HEK293 (cell line): ENCODE data around the gene C1orf21.

Experiments
- CTCF ChIA-PET: fragments of 350-600 bp; formaldehyde crosslinking; extraction: SDS; loops from one replicate; lab custom pipeline; 2021; ENCODE audit warnings: antibody characterized with exemption; lab: Yijun Ruan, JAX
- POLR2A ChIA-PET: fragments of 300-600 bp; formaldehyde crosslinking; extraction: SDS; loops from one replicate; lab custom pipeline; 2020; ENCODE audit warnings: antibody characterized with exemption, inconsistent platforms; lab: Yijun Ruan, JAX
- H3K27ac ChIP-seq: fragments of 200-500 bp; sonication (Bioruptor generic); 2 replicates; pipeline ENCODE4 v1.5.1; 2014; ENCODE audit warnings: low read depth, low read length, control low read depth, inconsistent platforms; ENCODE audit errors: extremely low read depth
- H3K36me3 ChIP-seq, 2 experiments: fragments of 200-500 bp in 1 of 2; sonication (Bioruptor generic) in 1 of 2; 1 replicate in 1 of 2; 2 replicates in 1 of 2; pipeline ENCODE4 v1.5.1; 2014 to 2017; ENCODE audit warnings: inconsistent platforms in 2 of 2, low read length in 2 of 2; ENCODE audit not compliant: control insufficient read depth in 2 of 2, insufficient read depth in 1 of 2
- H3K4me1 ChIP-seq: fragments of 200-500 bp; sonication (Bioruptor generic); 2 replicates; pipeline ENCODE4 v1.5.1; 2014; ENCODE audit warnings: mild to moderate bottlenecking, low read length, inconsistent platforms; ENCODE audit not compliant: control insufficient read depth, insufficient read depth
- H3K4me3 ChIP-seq: 2 replicates; pipeline ENCODE4 v1.5.1; 2011; ENCODE audit warnings: low read depth, mild to moderate bottlenecking, control low read depth, low read length, moderate library complexity
- H3K9me3 ChIP-seq: fragments of 200-500 bp; sonication (Bioruptor generic); 2 replicates; pipeline ENCODE4 v1.5.1; 2014; ENCODE audit warnings: low read depth, low read length, inconsistent platforms; ENCODE audit not compliant: control insufficient read depth, insufficient read depth
- ATF2 ChIP-seq: fragments of 450-650 bp; formaldehyde crosslinking; IDR thresholded peaks from 2 replicates; pipeline ENCODE4 v1.5.1; 2016; ENCODE audit warnings: missing biosample characterization, missing genetic modification characterization, low read depth
- GLI4 ChIP-seq: fragments of 450-650 bp; formaldehyde crosslinking; IDR thresholded peaks from 2 replicates; pipeline ENCODE4 v1.5.1; 2016; ENCODE audit warnings: missing biosample characterization, missing genetic modification characterization
- PRDM2 ChIP-seq: fragments of 450-650 bp; formaldehyde crosslinking; IDR thresholded peaks from 2 replicates; pipeline ENCODE4 v1.5.1; 2016; ENCODE audit warnings: missing biosample characterization, missing genetic modification characterization, borderline replicate concordance
- PRDM6 ChIP-seq: fragments of 450-650 bp; formaldehyde crosslinking; IDR thresholded peaks from 2 replicates; pipeline ENCODE4 v1.5.1; 2017; ENCODE audit warnings: missing biosample characterization, missing genetic modification characterization
- ZBTB44 ChIP-seq: fragments of 450-650 bp; IDR thresholded peaks from 2 replicates; pipeline ENCODE4 v1.5.1; 2018; ENCODE audit warnings: missing biosample characterization, mild to moderate bottlenecking, missing genetic modification characterization
- ZFP3 ChIP-seq: fragments of 450-650 bp; formaldehyde crosslinking; IDR thresholded peaks from 2 replicates; pipeline ENCODE4 v1.5.1; 2016; ENCODE audit warnings: low read depth, missing biosample characterization, missing genetic modification characterization
- ZNF140 ChIP-seq: fragments of 450-650 bp; formaldehyde crosslinking; IDR thresholded peaks from 2 replicates; pipeline ENCODE4 v1.5.1; 2016; ENCODE audit warnings: missing biosample characterization, missing genetic modification characterization
- ZNF174 ChIP-seq: fragments of 450-650 bp; formaldehyde crosslinking; IDR thresholded peaks from 2 replicates; pipeline ENCODE4 v1.5.0; 2017; ENCODE audit warnings: missing biosample characterization, mild to moderate bottlenecking, missing genetic modification characterization
- ZNF184 ChIP-seq: fragments of 450-650 bp; IDR thresholded peaks from 2 replicates; pipeline ENCODE4 v1.5.1; 2018; ENCODE audit warnings: missing biosample characterization, mild to moderate bottlenecking, missing genetic modification characterization
- ZNF211 ChIP-seq: fragments of 450-650 bp; formaldehyde crosslinking; IDR thresholded peaks from 2 replicates; pipeline ENCODE4 v1.5.1; 2016; ENCODE audit warnings: low read depth, missing biosample characterization, missing genetic modification characterization
- ZNF223 ChIP-seq: fragments of 450-650 bp; formaldehyde crosslinking; IDR thresholded peaks from 2 replicates; pipeline ENCODE4 v1.5.1; 2016; ENCODE audit warnings: missing biosample characterization, missing genetic modification characterization
- ZNF24 ChIP-seq: fragments of 450-650 bp; formaldehyde crosslinking; IDR thresholded peaks from 2 replicates; pipeline ENCODE4 v1.5.1; 2016; ENCODE audit warnings: missing biosample characterization, missing genetic modification characterization
- ZNF248 ChIP-seq: fragments of 450-650 bp; formaldehyde crosslinking; IDR thresholded peaks from 2 replicates; pipeline ENCODE4 v1.5.1; 2017; ENCODE audit warnings: missing biosample characterization, missing genetic modification characterization
- ZNF26 ChIP-seq: fragments of 450-650 bp; formaldehyde crosslinking; IDR thresholded peaks from 2 replicates; pipeline ENCODE4 v1.5.1; 2016; ENCODE audit warnings: missing biosample characterization, missing genetic modification characterization
- ZNF311 ChIP-seq: fragments of 450-650 bp; formaldehyde crosslinking; IDR thresholded peaks from 2 replicates; pipeline ENCODE4 v1.5.1; 2017; ENCODE audit warnings: missing biosample characterization, missing genetic modification characterization, borderline replicate concordance
- ZNF394 ChIP-seq: fragments of 450-650 bp; formaldehyde crosslinking; IDR thresholded peaks from 2 replicates; pipeline ENCODE4 v1.5.1; 2016; ENCODE audit warnings: missing biosample characterization, missing genetic modification characterization, mild to moderate bottlenecking, moderate library complexity, borderline replicate concordance
- ZNF501 ChIP-seq: fragments of 450-650 bp; formaldehyde crosslinking; IDR thresholded peaks from 2 replicates; pipeline ENCODE4 v1.5.1; 2016; ENCODE audit warnings: missing biosample characterization, missing genetic modification characterization
- ZNF639 ChIP-seq: fragments of 450-650 bp; formaldehyde crosslinking; IDR thresholded peaks from 2 replicates; pipeline ENCODE4 v1.5.1; 2016; ENCODE audit warnings: missing biosample characterization, missing genetic modification characterization
- ZNF670 ChIP-seq: fragments of 450-650 bp; formaldehyde crosslinking; IDR thresholded peaks from 2 replicates; pipeline ENCODE4 v1.5.1; 2016; ENCODE audit warnings: missing biosample characterization, missing genetic modification characterization, low read depth
- ZNF785 ChIP-seq: fragments of 450-650 bp; formaldehyde crosslinking; IDR thresholded peaks from 2 replicates; pipeline ENCODE4 v1.5.1; 2016; ENCODE audit warnings: missing biosample characterization, missing genetic modification characterization
- ZNF843 ChIP-seq: fragments of 450-650 bp; formaldehyde crosslinking; IDR thresholded peaks from 2 replicates; pipeline ENCODE4 v1.5.1; 2016; ENCODE audit warnings: missing biosample characterization, missing genetic modification characterization

C1orf21 gene

GRCh38 chr1:184563308-184563707 is 176.5 kb downstream of the C1orf21 start (continued):
- TF ChIP-seq PRDM6 (tag by site-specific recombination) (no peak), GLI4 (no peak), ZFP3 (tag by site-specific recombination) (no peak), ZNF174 (tag by site-specific recombination) (no peak)

- Histone ChIP-seq H3K9me3 (no peaks in the 10 kb centered on the region), H3K4me1 (no peaks in the 10 kb centered on the region), H3K27ac (no peak overlapping the region), H3K36me3 (no peaks in the 10 kb centered on the region), H3K4me3 (no peak overlapping the region)
- ChIA-PET POLR2A (no interaction called here), CTCF (interaction anchor here (0.5 to 1.4 kb wide), 3 partner anchors 10 to 468 kb away, joined by 3 to 6 read pairs (median 4); no protein-coding TSS in a partner anchor)
- no peak for TF ChIP-seq ZNF639 (tag by site-specific recombination)
- no peak for TF ChIP-seq ZNF843
- no peak for TF ChIP-seq ZNF211 (tag by site-specific recombination)
- no peak for TF ChIP-seq ZNF785 (tag by site-specific recombination)
- no peak for TF ChIP-seq ZNF184 (tag by site-specific recombination)
- no peak for TF ChIP-seq ZNF26 (tag by site-specific recombination)
- TF ChIP-seq ZNF394, result no peak
- no peak for TF ChIP-seq ZNF223 (tag by site-specific recombination)
- no peak for TF ChIP-seq ZNF501
- no peak for TF ChIP-seq ATF2
- no peak for TF ChIP-seq ZBTB44
- TF ChIP-seq ZNF140 (tag by site-specific recombination), result no peak
- TF ChIP-seq PRDM2 (tag by site-specific recombination), result no peak
- TF ChIP-seq ZNF24 (tag by site-specific recombination), result no peak
- no peak for TF ChIP-seq ZNF311
- no peak for TF ChIP-seq ZNF670 (tag by site-specific recombination)
- no peak for TF ChIP-seq ZNF248 (tag by site-specific recombination)
Measured at GRCh38 chr1:184567009-184567408, 180.2 kb downstream of the C1orf21 start.
